Uterus (tissue), 2 donors: ENCODE data around the gene OPCML.

Experiments used
- POLR2A ChIP-seq, 2 donors: fragments of 450-650 bp; IDR thresholded peaks; one replicate each; pipeline ENCODE4 v1.6.1; 2016; ENCODE audit warnings: antibody characterized with exemption in 2 of 2, mild to moderate bottlenecking in 1 of 2, moderate library complexity in 1 of 2
- TF ChIP-seq, protein P1 (sequence below), 4 experiments: fragments of 200-600 bp in 2 of 4; fragments of 450-650 bp in 2 of 4; sonication (generic) in 2 of 4; IDR thresholded peaks; one replicate each; pipeline ENCODE4 v1.5.1; 2016 to 2019; ENCODE audit warnings: antibody characterized with exemption in 4 of 4, mild to moderate bottlenecking in 2 of 4, moderate library complexity in 1 of 4

DNA sequence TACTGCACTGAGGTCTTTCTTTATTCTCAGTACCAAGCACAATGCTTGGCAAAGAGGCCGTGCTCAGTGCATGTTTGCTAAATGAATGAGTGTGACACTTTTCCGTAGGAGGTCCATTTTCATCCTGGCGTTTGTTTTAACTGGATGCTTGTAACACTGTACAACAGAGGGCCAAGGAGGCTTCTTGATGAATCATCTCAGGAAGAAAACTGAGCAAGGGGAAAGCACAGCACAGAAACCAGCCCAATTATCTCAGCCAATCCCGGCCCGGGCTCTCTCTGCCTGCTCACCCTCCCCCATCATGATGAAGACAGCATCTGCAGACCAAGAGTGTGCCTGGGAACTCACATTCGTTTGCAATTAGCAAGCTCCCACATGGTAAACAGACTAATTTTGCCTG, 570.3 kb downstream of the OPCML start:
- TF ChIP-seq POLR2A (IDR thresholded peaks at IDR 0.05), result no peak
- TF ChIP-seq, protein P1, sequence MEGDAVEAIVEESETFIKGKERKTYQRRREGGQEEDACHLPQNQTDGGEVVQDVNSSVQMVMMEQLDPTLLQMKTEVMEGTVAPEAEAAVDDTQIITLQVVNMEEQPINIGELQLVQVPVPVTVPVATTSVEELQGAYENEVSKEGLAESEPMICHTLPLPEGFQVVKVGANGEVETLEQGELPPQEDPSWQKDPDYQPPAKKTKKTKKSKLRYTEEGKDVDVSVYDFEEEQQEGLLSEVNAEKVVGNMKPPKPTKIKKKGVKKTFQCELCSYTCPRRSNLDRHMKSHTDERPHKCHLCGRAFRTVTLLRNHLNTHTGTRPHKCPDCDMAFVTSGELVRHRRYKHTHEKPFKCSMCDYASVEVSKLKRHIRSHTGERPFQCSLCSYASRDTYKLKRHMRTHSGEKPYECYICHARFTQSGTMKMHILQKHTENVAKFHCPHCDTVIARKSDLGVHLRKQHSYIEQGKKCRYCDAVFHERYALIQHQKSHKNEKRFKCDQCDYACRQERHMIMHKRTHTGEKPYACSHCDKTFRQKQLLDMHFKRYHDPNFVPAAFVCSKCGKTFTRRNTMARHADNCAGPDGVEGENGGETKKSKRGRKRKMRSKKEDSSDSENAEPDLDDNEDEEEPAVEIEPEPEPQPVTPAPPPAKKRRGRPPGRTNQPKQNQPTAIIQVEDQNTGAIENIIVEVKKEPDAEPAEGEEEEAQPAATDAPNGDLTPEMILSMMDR (IDR thresholded peaks at IDR 0.05), result no peak
